Measurements from ENCODE around the gene BMAL1.

The BMAL1 gene

GRCh38 chr11:13276832-13277767 is 490 bp upstream of the BMAL1 start:
- no peaks in the 10 kb centered on the region for H3K36me3 ChIP-seq (ENCODE audit: control insufficient read depth, insufficient read depth, low read length)
- peak overlapping the region; percentile 92 for H3K4me3 ChIP-seq (replicated peaks; ENCODE audit: low read depth, low read length)
- peak; percentile 99 for DNase-seq (ENCODE audit: extremely low read depth, insufficient read length)
- TF ChIP-seq, protein P1, sequence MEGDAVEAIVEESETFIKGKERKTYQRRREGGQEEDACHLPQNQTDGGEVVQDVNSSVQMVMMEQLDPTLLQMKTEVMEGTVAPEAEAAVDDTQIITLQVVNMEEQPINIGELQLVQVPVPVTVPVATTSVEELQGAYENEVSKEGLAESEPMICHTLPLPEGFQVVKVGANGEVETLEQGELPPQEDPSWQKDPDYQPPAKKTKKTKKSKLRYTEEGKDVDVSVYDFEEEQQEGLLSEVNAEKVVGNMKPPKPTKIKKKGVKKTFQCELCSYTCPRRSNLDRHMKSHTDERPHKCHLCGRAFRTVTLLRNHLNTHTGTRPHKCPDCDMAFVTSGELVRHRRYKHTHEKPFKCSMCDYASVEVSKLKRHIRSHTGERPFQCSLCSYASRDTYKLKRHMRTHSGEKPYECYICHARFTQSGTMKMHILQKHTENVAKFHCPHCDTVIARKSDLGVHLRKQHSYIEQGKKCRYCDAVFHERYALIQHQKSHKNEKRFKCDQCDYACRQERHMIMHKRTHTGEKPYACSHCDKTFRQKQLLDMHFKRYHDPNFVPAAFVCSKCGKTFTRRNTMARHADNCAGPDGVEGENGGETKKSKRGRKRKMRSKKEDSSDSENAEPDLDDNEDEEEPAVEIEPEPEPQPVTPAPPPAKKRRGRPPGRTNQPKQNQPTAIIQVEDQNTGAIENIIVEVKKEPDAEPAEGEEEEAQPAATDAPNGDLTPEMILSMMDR (IDR thresholded peaks at IDR 0.05; ENCODE audit: insufficient read depth, low read length, poor library complexity, severe bottlenecking), result no peak
- H3K27me3 ChIP-seq (replicated peaks; ENCODE audit: control insufficient read depth, insufficient read depth, low read length), result no peaks in the 10 kb centered on the region

DNA sequence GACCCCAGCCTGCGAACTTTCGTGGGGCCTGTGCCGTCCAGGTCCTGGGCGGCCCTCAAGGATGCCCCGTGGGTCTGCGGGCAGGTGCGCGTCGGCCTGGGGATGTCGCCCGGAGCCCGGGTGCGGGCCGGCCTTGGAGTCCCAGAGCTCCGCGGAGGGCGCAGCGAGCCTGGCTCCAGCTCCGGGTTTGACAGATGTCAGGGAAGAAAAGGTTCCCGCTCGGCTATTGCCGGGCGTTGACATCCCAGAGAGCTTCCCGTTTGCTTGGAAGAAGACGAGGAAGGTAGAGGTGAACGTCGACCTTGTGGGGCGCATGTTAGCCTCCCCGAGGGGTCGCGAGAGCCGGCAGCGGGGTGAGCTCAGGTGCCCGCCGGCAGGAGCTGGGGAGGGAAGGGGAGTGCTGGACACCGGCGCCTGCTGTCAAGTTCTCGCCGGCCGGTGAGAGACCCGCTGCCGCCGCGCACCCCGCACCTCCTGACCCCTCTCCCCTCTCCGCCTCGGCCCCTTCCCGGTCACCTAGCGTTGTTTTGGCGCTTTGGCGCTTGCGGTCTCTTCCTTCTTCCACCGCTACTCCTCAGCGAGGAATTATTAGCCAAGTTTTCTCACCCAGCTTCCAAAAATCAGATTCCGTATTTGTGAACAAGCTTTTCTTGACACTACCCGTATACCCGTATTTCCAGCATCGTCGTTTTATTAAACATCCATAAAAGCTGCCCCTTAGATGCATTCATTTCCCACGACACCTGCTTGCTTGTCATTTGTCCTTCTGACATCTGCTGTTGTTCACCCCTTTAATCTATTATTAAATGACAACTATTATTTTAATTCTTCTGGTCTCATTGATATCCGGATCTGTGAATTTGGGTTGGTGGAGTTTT is 1.3 kb downstream of the BMAL1 start:
- no peak for DNase-seq (ENCODE audit: extremely low read depth, insufficient read length)
- TF ChIP-seq, protein P1 (IDR thresholded peaks at IDR 0.05; ENCODE audit: insufficient read depth, low read length, poor library complexity, severe bottlenecking), result no peak
- H3K4me3 ChIP-seq (replicated peaks; ENCODE audit: low read depth, low read length), result peak overlapping the region; percentile 92
- H3K36me3 ChIP-seq (ENCODE audit: control insufficient read depth, insufficient read depth, low read length), result no peaks in the 10 kb centered on the region
- no peaks in the 10 kb centered on the region for H3K27me3 ChIP-seq (replicated peaks; ENCODE audit: control insufficient read depth, insufficient read depth, low read length)

DNA sequence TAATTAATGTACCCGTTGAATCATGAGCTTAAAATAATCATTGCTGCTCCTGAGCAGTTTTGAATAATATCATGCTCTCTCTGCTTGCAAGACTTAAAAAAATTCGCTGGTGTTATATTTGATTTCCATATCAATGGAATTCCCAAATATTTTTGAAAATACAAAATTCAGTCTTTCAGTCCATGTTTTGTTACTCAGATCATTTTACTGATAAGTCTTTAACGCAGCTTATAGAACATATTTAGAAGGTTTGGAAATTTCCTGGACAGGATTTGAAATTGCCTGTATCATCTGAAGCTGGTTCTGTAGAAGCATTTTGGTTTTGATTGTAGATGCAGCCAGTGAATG is 1.9 kb downstream of the BMAL1 start:
- peak overlapping the region; percentile 92 for H3K4me3 ChIP-seq (replicated peaks; ENCODE audit: low read depth, low read length)
- TF ChIP-seq, protein P1 (IDR thresholded peaks at IDR 0.05; ENCODE audit: insufficient read depth, low read length, poor library complexity, severe bottlenecking), result no peak
- no peaks in the 10 kb centered on the region for H3K27me3 ChIP-seq (replicated peaks; ENCODE audit: control insufficient read depth, insufficient read depth, low read length)

DNA sequence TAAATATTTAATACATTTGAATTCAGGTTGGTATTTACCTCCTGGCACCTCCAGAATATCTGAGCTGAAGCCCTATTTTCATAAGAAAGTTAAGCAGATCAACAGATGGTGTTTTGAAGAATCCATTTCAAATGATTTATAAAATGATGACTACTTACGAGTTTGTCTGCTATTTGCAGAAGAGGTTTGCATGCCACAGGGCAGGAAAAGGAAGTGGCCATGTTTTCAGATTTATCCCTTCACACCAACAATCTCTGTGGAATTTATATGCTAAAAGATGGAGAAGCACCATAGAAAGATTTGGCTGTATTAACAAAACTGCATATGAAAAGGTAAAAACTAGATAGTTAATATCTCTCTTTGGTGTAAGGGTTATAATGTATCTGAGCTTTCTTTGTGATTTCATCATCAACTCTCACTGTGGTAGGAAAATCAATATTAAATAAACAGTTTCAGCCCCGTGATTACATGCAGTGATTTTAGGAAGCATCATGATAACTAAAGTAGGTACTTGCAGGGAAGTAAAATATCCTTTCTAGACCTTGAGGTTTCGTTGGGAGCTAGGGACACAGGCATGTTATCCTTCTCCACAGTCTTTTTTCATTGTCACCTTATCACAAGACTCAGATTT is 2.6 kb downstream of the BMAL1 start:
- DNase-seq (ENCODE audit: extremely low read depth, insufficient read length), result no peak
- H3K36me3 ChIP-seq (ENCODE audit: control insufficient read depth, insufficient read depth, low read length), result peaks cover 1% of the 10 kb centered on the region; the same call in 1 of the 2 replicates
- TF ChIP-seq, protein P1 (IDR thresholded peaks at IDR 0.05; ENCODE audit: insufficient read depth, low read length, poor library complexity, severe bottlenecking), result no peak
- H3K4me3 ChIP-seq (replicated peaks; ENCODE audit: low read depth, low read length), result no peak overlapping the region; the same call in none of the 2 replicates
- no peaks in the 10 kb centered on the region for H3K27me3 ChIP-seq (replicated peaks; ENCODE audit: control insufficient read depth, insufficient read depth, low read length)

More for the DNA sequence above, 1.9 kb downstream of the BMAL1 start:
- DNase-seq (ENCODE audit: extremely low read depth, insufficient read length), result no peak
- no peaks in the 10 kb centered on the region for H3K36me3 ChIP-seq (ENCODE audit: control insufficient read depth, insufficient read depth, low read length)

DNA sequence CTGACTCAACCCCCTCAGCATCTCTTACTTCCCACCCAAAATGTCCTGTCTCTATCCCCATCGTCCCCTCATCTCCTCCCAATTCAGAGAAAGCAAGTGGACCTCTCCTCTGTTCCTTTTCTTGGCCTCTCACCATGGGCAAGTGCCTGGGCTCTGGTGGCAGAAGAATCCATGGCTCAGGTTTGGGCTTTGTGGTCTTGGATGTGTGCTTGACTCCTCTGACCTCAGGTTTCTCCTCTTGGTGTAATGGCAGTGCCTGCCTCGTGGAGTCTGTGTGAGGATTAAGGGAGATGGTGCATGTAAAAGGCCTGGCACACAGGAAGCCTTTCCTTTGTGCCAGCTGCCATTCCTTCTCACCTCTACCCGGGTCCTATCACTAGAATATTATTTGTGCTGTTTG is 3.2 kb downstream of the BMAL1 start:
- H3K4me3 ChIP-seq (replicated peaks; ENCODE audit: low read depth, low read length), result no peak overlapping the region
- TF ChIP-seq, protein P1 (IDR thresholded peaks at IDR 0.05; ENCODE audit: insufficient read depth, low read length, poor library complexity, severe bottlenecking), result no peak
- no peaks in the 10 kb centered on the region for H3K27me3 ChIP-seq (replicated peaks; ENCODE audit: control insufficient read depth, insufficient read depth, low read length)
- H3K36me3 ChIP-seq (ENCODE audit: control insufficient read depth, insufficient read depth, low read length), result peaks cover 1% of the 10 kb centered on the region; the same call in 1 of the 2 replicates
- no peak for DNase-seq (ENCODE audit: extremely low read depth, insufficient read length)

Data from GM06990 (cell line).